NCI-H187 treated with DMSO at 0.1 percent for 48 hours (cell line): Measurements from ENCODE around the gene CNTRL.
"Not testable (repeated sequence)": the region's sequence is repeated elsewhere in the genome, so short reads cannot be mapped to it uniquely, and the experiment has no call there.

Source experiments
- DNase-seq: peaks from one replicate; lab custom pipeline; 2025; lab: John Stamatoyannopoulos, UW

Gene CNTRL

GRCh38 chr9:121133104-121133816, 58.5 kb downstream of the CNTRL start:
- DNase-seq = no peak

- DNase-seq = no peak
Observed at GRCh38 chr9:121135642-121136041, 60.9 kb downstream of the CNTRL start.

GRCh38 chr9:121138561-121138960, 63.8 kb downstream of the CNTRL start:
- DNase-seq = no peak

- no peak for DNase-seq
Observed at GRCh38 chr9:121138973-121139372, 64.2 kb downstream of the CNTRL start.

GRCh38 chr9:121140162-121140561, 65.4 kb downstream of the CNTRL start:
- DNase-seq = no peak

GRCh38 chr9:121141306-121141705, 66.6 kb downstream of the CNTRL start:
- no peak for DNase-seq

GRCh38 chr9:121141706-121142105, 67.0 kb downstream of the CNTRL start:
- no peak for DNase-seq

GRCh38 chr9:121143771-121144170, 69.0 kb downstream of the CNTRL start:
- DNase-seq = no peak

- DNase-seq = no peak
Observed at GRCh38 chr9:121144482-121144881, 69.7 kb downstream of the CNTRL start.

GRCh38 chr9:121150188-121150587, 75.4 kb downstream of the CNTRL start:
- DNase-seq = no peak

GRCh38 chr9:121153642-121154041, 78.9 kb downstream of the CNTRL start:
- no peak for DNase-seq

GRCh38 chr9:121154782-121155181, 80.0 kb downstream of the CNTRL start:
- DNase-seq = no peak

GRCh38 chr9:121156263-121156731, 81.5 kb downstream of the CNTRL start:
- DNase-seq = no peak

- no peak for DNase-seq
Observed at GRCh38 chr9:121157939-121158338, 83.2 kb downstream of the CNTRL start.

GRCh38 chr9:121160025-121160424, 85.3 kb downstream of the CNTRL start:
- DNase-seq = no peak

- no peak for DNase-seq
Observed at GRCh38 chr9:121168052-121168451, 93.3 kb downstream of the CNTRL start.

- no peak for DNase-seq
Observed at GRCh38 chr9:121169094-121169601, 94.4 kb downstream of the CNTRL start.

GRCh38 chr9:121171236-121171635, 96.5 kb downstream of the CNTRL start:
- DNase-seq = no peak

- DNase-seq = no peak
Observed at GRCh38 chr9:121172726-121173487, 98.2 kb downstream of the CNTRL start.

GRCh38 chr9:121173501-121173900, 98.7 kb downstream of the CNTRL start:
- DNase-seq = no peak

GRCh38 chr9:121178676-121179372, 104.1 kb downstream of the CNTRL start:
- no peak for DNase-seq

- not testable (repeated sequence) for DNase-seq
Observed at GRCh38 chr9:121179373-121179721, 104.6 kb downstream of the CNTRL start.
